GF-D8 (cell line): ENCODE data around the gene HTT.
"Not testable (repeated sequence)": the region's sequence is repeated elsewhere in the genome, so short reads cannot be mapped to it uniquely, and the experiment has no call there.

Source experiments
- DNase-seq: peaks from one replicate; lab custom pipeline; 2025; lab: John Stamatoyannopoulos, UW

HTT gene

GRCh38 chr4:3046162-3046561 lies 28.3 kb upstream of the HTT start:
- peak; percentile 46 for DNase-seq

- no peak for DNase-seq
Measured at GRCh38 chr4:3046623-3047022, 27.9 kb upstream of the HTT start.

- DNase-seq = peak; percentile 21
Measured at GRCh38 chr4:3047464-3048286, 26.8 kb upstream of the HTT start.

GRCh38 chr4:3051141-3051897 lies 23.2 kb upstream of the HTT start:
- DNase-seq = not testable (repeated sequence)

- DNase-seq = no peak
Measured at GRCh38 chr4:3054169-3054759, 20.2 kb upstream of the HTT start.

- DNase-seq = no peak
Measured at GRCh38 chr4:3059943-3060342, 14.5 kb upstream of the HTT start.

- DNase-seq = no peak
Measured at GRCh38 chr4:3060946-3061345, 13.5 kb upstream of the HTT start.

- DNase-seq = no peak
Measured at GRCh38 chr4:3062471-3062870, 12.0 kb upstream of the HTT start.

GRCh38 chr4:3065551-3065950 lies 8.9 kb upstream of the HTT start:
- no peak for DNase-seq

- DNase-seq = no peak
Measured at GRCh38 chr4:3066836-3067400, 7.6 kb upstream of the HTT start.

- DNase-seq = no peak
Measured at GRCh38 chr4:3067473-3068001, 6.9 kb upstream of the HTT start.

GRCh38 chr4:3069661-3070199 lies 4.8 kb upstream of the HTT start:
- DNase-seq = no peak

- no peak for DNase-seq
Measured at GRCh38 chr4:3070709-3071500, 3.6 kb upstream of the HTT start.

GRCh38 chr4:3071811-3072210 lies 2.7 kb upstream of the HTT start:
- no peak for DNase-seq

- DNase-seq = no peak
Measured at GRCh38 chr4:3073158-3074077, 1.1 kb upstream of the HTT start.

- DNase-seq = peak; percentile 50
Measured at GRCh38 chr4:3074846-3075651, 568 bp downstream of the HTT start.

GRCh38 chr4:3075652-3075981 lies 1.1 kb downstream of the HTT start:
- no peak for DNase-seq

- DNase-seq = no peak
Measured at GRCh38 chr4:3077796-3078195, 3.3 kb downstream of the HTT start.

- DNase-seq = peak; percentile 79
Measured at GRCh38 chr4:3079694-3080123, 5.2 kb downstream of the HTT start.
